IPS DF 6.9 (cell line): ENCODE measurements around the gene PRR15.
"Not testable (repeated sequence)": the region's sequence is repeated elsewhere in the genome, so short reads cannot be mapped to it uniquely, and the experiment has no call there.

Experiments used
- DNase-seq: peaks from one replicate; pipeline ENCODE4 v3.0.0-alpha.2; 2013; ENCODE audit warnings: low read depth, low spot score
- H3K27ac ChIP-seq: one replicate; pipeline ENCODE4 v1.5.1; 2013; ENCODE audit warnings: low read length, control low read depth
- H3K27me3 ChIP-seq: 2 replicates; pipeline ENCODE4 v1.6.1; 2013; ENCODE audit warnings: mild to moderate bottlenecking, low read length; ENCODE audit not compliant: control insufficient read depth, insufficient read depth
- H3K36me3 ChIP-seq: 2 replicates; pipeline ENCODE4 v1.6.1; 2013; ENCODE audit warnings: low read length; ENCODE audit not compliant: control insufficient read depth, insufficient read depth
- H3K4me1 ChIP-seq: 2 replicates; pipeline ENCODE4 v1.6.1; 2013; ENCODE audit warnings: low read length; ENCODE audit not compliant: control insufficient read depth, insufficient read depth
- H3K4me3 ChIP-seq: 2 replicates; pipeline ENCODE4 v1.5.1; 2013; ENCODE audit warnings: mild to moderate bottlenecking, low read length
- H3K9me3 ChIP-seq: 2 replicates; pipeline ENCODE4 v1.6.1; 2013; ENCODE audit warnings: low read length, inconsistent platforms; ENCODE audit not compliant: control insufficient read depth, insufficient read depth
- WGBS: extraction: QIAGEN DNeasy Blood & Tissue Kit; methylation state at CpG from one replicate; pipeline ENCODE4 v1.1.7; 2013; ENCODE audit warnings: mixed read lengths, missing lambda C conversion rate; ENCODE audit not compliant: insufficient read length, insufficient coverage; 5-methylcytosine and 5-hydroxymethylcytosine counted together

Gene PRR15, protein sequence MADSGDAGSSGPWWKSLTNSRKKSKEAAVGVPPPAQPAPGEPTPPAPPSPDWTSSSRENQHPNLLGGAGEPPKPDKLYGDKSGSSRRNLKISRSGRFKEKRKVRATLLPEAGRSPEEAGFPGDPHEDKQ

GRCh38 chr7:29563590-29564495, at the start of gene PRR15:
Gene PRR15, plus strand, starts transcription at chr7:29563835. Its CDS starts 2,495 bp downstream, at chr7:29566330.
- Histone ChIP-seq H3K36me3 (no peaks in the 10 kb centered on the region), H3K4me1 (peaks cover 3% of the 10 kb centered on the region), H3K4me3 (peak within 1 kb of the TSS; percentile 62), H3K9me3 (no peaks in the 10 kb centered on the region), H3K27ac (no peak within 1 kb of the TSS), H3K27me3 (peaks cover 6% of the 10 kb centered on the region; the same call in 1 of the 2 replicates)
- WGBS, result no CpG with 5 or more reads among the region's 72 CpGs
- DNase-seq, result no peak

DNA sequence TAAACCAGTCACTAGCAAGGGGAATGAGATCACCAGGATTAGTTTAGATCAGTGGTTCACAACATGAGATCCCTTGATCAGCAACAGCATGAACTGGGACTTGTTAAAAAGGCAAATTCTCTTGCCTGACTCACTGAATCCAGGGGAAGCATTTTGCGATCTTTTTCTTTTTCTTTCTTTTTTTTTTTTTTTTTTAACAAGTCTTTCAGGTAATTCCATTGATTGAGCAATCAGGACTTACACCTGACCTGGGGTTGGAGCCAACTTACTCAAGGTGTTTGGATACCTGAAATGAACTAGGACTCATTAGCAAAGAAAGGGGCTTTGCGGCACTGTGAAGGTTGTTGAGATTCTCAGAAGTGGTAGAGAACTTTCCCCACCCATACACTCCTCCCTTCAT, 47.1 kb upstream of the PRR15 start:
- H3K4me1 ChIP-seq, result no peaks in the 10 kb centered on the region
- WGBS, result no CpG with 5 or more reads among the region's 2 CpGs
- H3K9me3 ChIP-seq, result no peaks in the 10 kb centered on the region
- no peaks in the 10 kb centered on the region for H3K36me3 ChIP-seq
- no peak overlapping the region for H3K4me3 ChIP-seq
- DNase-seq, result no peak
- no peak overlapping the region for H3K27ac ChIP-seq
- no peaks in the 10 kb centered on the region for H3K27me3 ChIP-seq

DNA sequence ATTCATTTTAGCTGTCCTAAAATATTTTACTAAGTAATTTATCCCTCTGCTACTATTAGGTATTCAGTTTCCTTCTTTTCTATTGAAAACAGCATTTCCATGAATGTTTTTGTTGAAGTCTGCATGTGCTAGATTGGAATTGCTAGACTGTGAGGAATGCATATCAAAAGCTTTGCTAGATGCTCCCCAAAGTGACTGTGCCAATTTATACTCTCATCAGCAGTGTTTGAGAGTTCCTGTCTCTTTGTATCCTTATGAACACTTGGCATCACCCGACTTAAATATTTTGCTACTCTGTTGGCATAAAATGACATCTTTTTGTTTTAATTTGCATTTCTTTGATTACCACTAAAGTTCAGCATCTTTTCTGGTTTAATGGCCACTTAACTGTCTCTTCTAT, 45.0 kb upstream of the PRR15 start:
- no peaks in the 10 kb centered on the region for H3K9me3 ChIP-seq
- no peak overlapping the region for H3K4me3 ChIP-seq
- no peaks in the 10 kb centered on the region for H3K4me1 ChIP-seq
- H3K36me3 ChIP-seq, result no peaks in the 10 kb centered on the region
- no CpG with 5 or more reads among the region's 1 CpG for WGBS
- H3K27ac ChIP-seq, result no peak overlapping the region
- no peak for DNase-seq
- H3K27me3 ChIP-seq, result no peaks in the 10 kb centered on the region

- no CpG with 5 or more reads among the region's 2 CpGs for WGBS
- Histone ChIP-seq H3K4me3 (no peak overlapping the region), H3K9me3 (no peaks in the 10 kb centered on the region), H3K27ac (no peak overlapping the region), H3K36me3 (no peaks in the 10 kb centered on the region), H3K27me3 (no peaks in the 10 kb centered on the region), H3K4me1 (no peaks in the 10 kb centered on the region)
- no peak for DNase-seq
Measured at GRCh38 chr7:29523728-29524127, 39.9 kb upstream of the PRR15 start.

GRCh38 chr7:29527505-29528108, 36.0 kb upstream of the PRR15 start:
- no peak for DNase-seq
- Histone ChIP-seq H3K4me1 (no peaks in the 10 kb centered on the region), H3K9me3 (no peaks in the 10 kb centered on the region), H3K36me3 (no peaks in the 10 kb centered on the region), H3K27me3 (no peaks in the 10 kb centered on the region), H3K27ac (no peak overlapping the region), H3K4me3 (no peak overlapping the region)
- WGBS, result no CpG with 5 or more reads among the region's 4 CpGs

DNA sequence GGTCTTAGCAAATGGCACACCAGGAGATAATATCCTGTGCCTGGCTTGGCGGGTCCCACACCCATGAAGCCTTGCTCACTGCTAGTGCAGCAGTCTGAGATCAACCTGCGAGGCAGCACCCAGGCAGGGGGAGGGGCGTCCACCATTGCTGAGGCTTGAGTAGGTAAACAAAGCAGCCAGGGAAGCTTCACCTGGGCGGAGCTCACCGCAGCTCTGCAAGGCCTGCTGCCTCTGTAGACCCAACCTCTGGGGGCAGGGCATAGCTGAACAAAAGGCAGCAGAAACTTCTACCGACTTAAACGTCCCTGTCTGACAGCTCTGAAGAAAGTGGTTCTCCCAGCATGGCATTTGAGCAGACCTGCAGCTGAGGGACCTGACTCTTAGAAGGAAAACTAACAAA, 35.1 kb upstream of the PRR15 start:
- H3K4me3 ChIP-seq, H3K27me3 ChIP-seq, H3K36me3 ChIP-seq, H3K27ac ChIP-seq, H3K9me3 ChIP-seq, H3K4me1 ChIP-seq, DNase-seq: not testable (repeated sequence)
- no CpG with 5 or more reads among the region's 7 CpGs for WGBS

GRCh38 chr7:29538389-29538788, 25.2 kb upstream of the PRR15 start:
- Histone ChIP-seq H3K27me3 (no peaks in the 10 kb centered on the region), H3K4me1 (no peaks in the 10 kb centered on the region), H3K9me3 (no peaks in the 10 kb centered on the region), H3K4me3 (no peak overlapping the region), H3K27ac (no peak overlapping the region), H3K36me3 (no peaks in the 10 kb centered on the region)
- DNase-seq, result no peak
- no CpG with 5 or more reads among the region's 4 CpGs for WGBS

- Histone ChIP-seq H3K27me3 (no peaks in the 10 kb centered on the region), H3K4me1 (no peaks in the 10 kb centered on the region), H3K27ac (no peak overlapping the region), H3K36me3 (no peaks in the 10 kb centered on the region), H3K9me3 (no peaks in the 10 kb centered on the region), H3K4me3 (no peak overlapping the region)
- DNase-seq, result no peak
- no CpG with 5 or more reads among the region's 2 CpGs for WGBS
Measured at GRCh38 chr7:29539471-29539870, 24.2 kb upstream of the PRR15 start.

DNA sequence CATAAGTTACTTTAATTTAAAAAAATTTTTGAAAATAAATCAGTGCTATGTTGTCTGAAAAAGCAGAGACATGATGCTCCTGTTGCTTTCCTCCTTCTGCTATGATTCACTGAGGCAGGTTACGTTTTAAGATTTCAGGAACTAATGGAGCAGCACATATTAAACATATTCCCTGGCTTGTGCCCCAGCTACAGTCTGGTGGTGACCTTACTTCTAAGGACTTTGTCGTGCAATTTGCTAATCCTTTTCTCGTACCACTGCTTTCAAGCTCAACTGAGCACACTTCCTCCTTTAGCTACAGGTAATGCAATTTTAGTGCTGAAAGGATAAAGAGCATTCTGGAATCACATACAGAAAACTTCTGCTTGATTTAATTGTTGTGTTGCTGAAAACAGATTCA, 16.2 kb upstream of the PRR15 start:
- Histone ChIP-seq H3K27me3 (no peaks in the 10 kb centered on the region), H3K4me1 (peaks cover 2% of the 10 kb centered on the region; the same call in 1 of the 2 replicates), H3K4me3 (no peak overlapping the region), H3K36me3 (no peaks in the 10 kb centered on the region), H3K9me3 (no peaks in the 10 kb centered on the region), H3K27ac (no peak overlapping the region)
- no peak for DNase-seq
- no CpG with 5 or more reads among the region's 3 CpGs for WGBS

DNA sequence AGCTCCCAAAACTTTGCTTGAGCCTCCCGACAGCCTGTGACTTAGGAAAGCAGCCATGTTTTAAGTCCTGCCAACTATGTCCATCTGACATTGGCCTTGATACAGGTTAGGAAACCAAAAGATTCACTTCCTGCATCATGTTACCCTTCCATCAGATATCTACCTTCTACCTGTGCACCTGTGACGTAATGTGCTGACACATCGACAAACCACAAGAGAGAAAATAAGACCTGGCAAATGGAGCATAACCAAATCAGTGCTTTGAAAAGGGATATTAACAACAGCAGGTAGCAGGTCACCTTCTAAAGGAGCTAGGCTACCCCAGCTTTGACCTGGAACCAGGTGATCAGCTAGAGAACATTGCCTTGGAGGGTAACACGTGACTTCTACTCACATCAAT, 14.8 kb upstream of the PRR15 start:
- peaks cover 2% of the 10 kb centered on the region; the same call in 1 of the 2 replicates for H3K4me1 ChIP-seq
- H3K4me3 ChIP-seq, result no peak overlapping the region
- no peak overlapping the region for H3K27ac ChIP-seq
- H3K27me3 ChIP-seq, result no peaks in the 10 kb centered on the region
- no peaks in the 10 kb centered on the region for H3K36me3 ChIP-seq
- no peak for DNase-seq
- H3K9me3 ChIP-seq, result no peaks in the 10 kb centered on the region
- WGBS, result no CpG with 5 or more reads among the region's 4 CpGs
